Testis (tissue), 3 donors: ENCODE results near the gene ADGRG3. TPM values are rescaled to one million over a fixed set of nuclear protein-coding genes. Genes with fewer than 3 reads are reported as not detected.

Experiments used
- DNase-seq: peaks from one replicate; pipeline ENCODE4 v3.0.0-alpha.2; 2019
- H3K27ac ChIP-seq, 2 donors: fragments of 200-600 bp; sonication (generic); one replicate each; pipeline ENCODE4 v1.5.1; 2019
- H3K27me3 ChIP-seq: fragments of 200-600 bp; sonication (generic); one replicate; pipeline ENCODE4 v1.5.1; 2019
- H3K36me3 ChIP-seq: fragments of 200-600 bp; sonication (generic); one replicate; pipeline ENCODE4 v1.5.1; 2017; ENCODE audit warnings: low read depth; ENCODE audit errors: missing control alignments
- H3K4me1 ChIP-seq: fragments of 200-600 bp; sonication (generic); one replicate; pipeline ENCODE4 v1.5.1; 2019
- H3K4me3 ChIP-seq, 2 donors: fragments of 200-600 bp; sonication (generic); one replicate each; pipeline ENCODE4 v1.5.1; 2017 to 2019
- H3K9me3 ChIP-seq: fragments of 200-600 bp; sonication (generic); one replicate; pipeline ENCODE4 v1.5.1; 2017
- CTCF ChIP-seq, 3 experiments: fragments of 450-650 bp in 2 of 3; fragments of 200-600 bp in 1 of 3; sonication (generic) in 1 of 3; IDR thresholded peaks; one replicate each; pipeline ENCODE4 v1.5.1; 2016 to 2019; ENCODE audit warnings: antibody characterized with exemption in 3 of 3, mild to moderate bottlenecking in 2 of 3, moderate library complexity in 1 of 3
- POLR2A ChIP-seq: fragments of 450-650 bp; IDR thresholded peaks from one replicate; pipeline ENCODE4 v1.6.1; 2017; ENCODE audit warnings: antibody characterized with exemption, mild to moderate bottlenecking, moderate library complexity
- WGBS, 2 donors: methylation state at CpG; one replicate each; pipeline ENCODE4 v1.1.5; 2018; 5-methylcytosine and 5-hydroxymethylcytosine counted together
- intact Hi-C: fragments of 100-400 bp; cut with DNase I; formaldehyde crosslinking; loops from one replicate; pipeline ENCODE4 v1.15.1; 2023; ENCODE audit warnings: low total_unique reads
- polyA plus RNA-seq: library from polyadenylated mRNA; stranded (reverse); fragments of 350-450 nt; fragmentation: Illumina TruSeq; extraction: RNeasy Lipid Tissue Mini Kit (QIAGEN cat#74804); gene quantifications from one replicate; pipeline ENCODE4 v1.2.3, GENCODE V29; 2014; ENCODE audit warnings: low read depth, low replicate concordance; ENCODE audit not compliant: insufficient read depth
- total RNA-seq, 2 donors: library from RNA; depleted of rRNA; stranded (reverse); fragments of >200 nt; gene quantifications; one replicate each; pipeline ENCODE4 v1.2.3, GENCODE V29; 2016

Gene ADGRG3
- total and polyA plus RNA-seq, 3 donors from 2014 or later = 0.37 to 0.82 (median 0.63) TPM

DNA sequence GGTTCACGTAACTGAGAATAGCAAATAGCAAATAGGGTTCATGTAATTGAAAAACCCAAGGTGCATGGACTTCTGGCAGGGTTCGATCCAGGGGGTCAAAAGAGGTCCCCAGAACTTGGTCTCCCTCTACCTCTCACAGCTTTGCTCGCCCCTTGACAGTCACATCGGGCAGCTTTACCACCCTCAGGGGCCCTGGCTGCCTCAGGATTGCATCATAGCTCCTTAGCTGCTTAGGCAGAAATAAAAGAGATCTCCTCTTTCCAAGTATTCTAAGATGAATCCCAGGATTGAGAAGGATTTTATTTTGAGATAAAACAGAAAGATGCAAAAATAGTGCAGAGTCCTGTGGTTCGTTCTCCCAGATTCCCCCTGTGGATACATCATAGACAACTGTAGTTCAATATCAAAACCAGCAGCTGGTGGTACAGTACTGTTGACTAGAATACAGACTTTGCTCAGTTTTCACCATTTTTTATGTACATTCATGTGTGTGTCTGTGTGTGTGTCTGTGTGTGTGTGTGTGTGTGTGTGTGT is 12.8 kb downstream of the ADGRG3 start:
- Histone ChIP-seq H3K27me3 (no peaks in the 10 kb centered on the region), H3K9me3 (no peaks in the 10 kb centered on the region), H3K27ac (no peak overlapping the region), H3K36me3 (no peaks in the 10 kb centered on the region), H3K4me1 (no peaks in the 10 kb centered on the region), H3K4me3 (no peak overlapping the region)
- TF ChIP-seq CTCF (IDR thresholded peaks at IDR 0.05) (no peak), POLR2A (no peak)
- intact Hi-C loops = no loop called here
- WGBS, 2 donors = 83 to 93% methylated on average over 5 of the region's 5 CpGs
- no peak for DNase-seq

DNA sequence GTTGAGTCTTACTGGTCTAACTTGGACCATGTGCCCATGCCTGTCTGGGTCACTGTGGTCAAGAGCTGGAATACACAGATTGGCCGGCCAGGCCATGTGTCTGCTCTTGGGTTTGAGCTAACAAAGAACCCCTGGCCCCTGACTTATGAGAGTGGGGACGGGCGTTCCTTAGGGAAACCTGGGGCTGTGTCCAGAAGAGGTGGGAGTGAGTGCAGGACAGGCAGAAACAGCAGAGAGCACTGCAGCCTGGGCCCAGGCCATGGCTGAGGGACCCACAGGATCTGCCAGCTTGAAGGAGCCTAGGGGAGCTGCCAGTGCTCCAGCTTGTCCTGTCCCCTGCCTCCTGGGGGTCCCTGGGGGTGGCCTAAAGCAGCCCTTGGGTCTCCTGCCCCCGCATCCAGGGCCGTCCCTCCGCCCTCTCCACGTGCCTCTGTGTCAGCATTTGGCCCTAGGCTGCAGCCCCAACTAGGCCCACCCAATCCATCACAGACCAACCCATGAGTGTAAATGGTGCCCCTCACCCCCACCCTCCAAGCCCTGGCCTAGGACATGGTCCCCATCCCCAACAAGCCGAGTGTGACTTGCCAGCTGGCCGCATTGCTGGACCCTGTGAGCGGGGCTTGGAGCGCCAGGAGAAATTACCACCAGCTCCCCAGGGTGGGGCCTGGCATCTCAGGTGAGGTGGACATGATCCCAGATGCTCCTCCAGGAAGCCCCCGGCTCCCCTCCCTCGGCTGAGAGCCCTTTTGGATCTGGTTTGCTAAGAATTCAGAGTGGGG is 14.0 kb downstream of the ADGRG3 start:
- 77 to 96% methylated on average over 5 to 13 of the region's 13 CpGs for WGBS, 2 donors
- no peak for DNase-seq
- intact Hi-C loops = no loop called here

GRCh38 chr16:57682809-57683635 is 14.9 kb downstream of the ADGRG3 start:
- no peak for DNase-seq

More for the DNA sequence above, 14.0 kb downstream of the ADGRG3 start:
- Histone ChIP-seq H3K27me3 (no peaks in the 10 kb centered on the region), H3K9me3 (no peaks in the 10 kb centered on the region), H3K4me1 (no peaks in the 10 kb centered on the region), H3K36me3 (no peaks in the 10 kb centered on the region), H3K4me3 (no peak overlapping the region), H3K27ac (no peak overlapping the region)
- no peak for TF ChIP-seq POLR2A
- TF ChIP-seq CTCF (IDR thresholded peaks at IDR 0.05) = no peak

More at GRCh38 chr16:57682809-57683635, 14.9 kb downstream of the ADGRG3 start:
- H3K9me3 ChIP-seq = no peaks in the 10 kb centered on the region
- WGBS, 2 donors = 83 to 91% methylated on average over 11 of the region's 11 CpGs
- intact Hi-C loops = no loop called here
- H3K27ac ChIP-seq = no peak overlapping the region
- no peak for TF ChIP-seq CTCF (IDR thresholded peaks at IDR 0.05)
- TF ChIP-seq POLR2A = no peak
- H3K4me3 ChIP-seq = no peak overlapping the region
- no peaks in the 10 kb centered on the region for H3K27me3 ChIP-seq
- H3K36me3 ChIP-seq = no peaks in the 10 kb centered on the region
- no peaks in the 10 kb centered on the region for H3K4me1 ChIP-seq
